ENCODE measurements around the gene STPG2. TPM values are rescaled to one million over a fixed set of nuclear protein-coding genes. Genes with fewer than 3 reads are reported as not detected.

Gene STPG2
- total and polyA plus RNA-seq, 3 experiments from 2014 or later = not detected

DNA sequence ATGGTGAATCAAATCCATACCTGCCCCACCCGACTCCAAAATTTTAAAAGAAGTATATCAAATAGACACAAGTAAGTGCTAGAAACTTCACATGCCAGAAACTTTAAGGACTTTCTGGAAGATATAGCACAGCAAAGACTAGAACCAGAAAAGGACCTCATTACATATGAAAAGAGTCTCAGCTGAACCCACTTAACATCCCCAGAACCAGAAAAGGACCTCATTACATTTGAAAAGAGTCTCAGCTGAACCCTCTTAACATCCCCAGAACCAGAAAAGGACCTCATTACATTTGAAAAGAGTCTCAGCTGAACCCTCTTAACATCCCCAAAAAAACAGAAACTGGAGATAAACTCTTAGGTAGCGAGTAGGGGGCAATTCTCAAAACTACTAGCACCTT is 32.3 kb downstream of the STPG2 start:
- ChIA-PET POLR2A (no interaction called here), CTCF (no interaction called here)
- H3K36me3 Mint-ChIP-seq = no peaks in the 10 kb centered on the region
- no peak overlapping the region for H3K27ac Mint-ChIP-seq
- no peak for DNase-seq
- H3K4me3 Mint-ChIP-seq = no peak overlapping the region
- Histone ChIP-seq H3K4me1 (ENCODE audit: insufficient read depth, low read length) (no peaks in the 10 kb centered on the region), H3K4me3 (ENCODE audit: low read length) (no peak overlapping the region), H3K9me3 (ENCODE audit: low read length) (no peaks in the 10 kb centered on the region), H3K27me3 (ENCODE audit: insufficient read depth, low read length, poor library complexity, severe bottlenecking) (no peaks in the 10 kb centered on the region), H3K27ac (ENCODE audit: low read depth, low read length) (no peak overlapping the region), H3K36me3 (ENCODE audit: insufficient read depth, low read length) (no peaks in the 10 kb centered on the region)
- peaks cover 0 to 15% of the 10 kb centered on the region in 2 donors for H3K27me3 Mint-ChIP-seq
- H3K9me3 Mint-ChIP-seq = no peaks in the 10 kb centered on the region
- no peaks in the 10 kb centered on the region for H3K4me1 Mint-ChIP-seq

DNA sequence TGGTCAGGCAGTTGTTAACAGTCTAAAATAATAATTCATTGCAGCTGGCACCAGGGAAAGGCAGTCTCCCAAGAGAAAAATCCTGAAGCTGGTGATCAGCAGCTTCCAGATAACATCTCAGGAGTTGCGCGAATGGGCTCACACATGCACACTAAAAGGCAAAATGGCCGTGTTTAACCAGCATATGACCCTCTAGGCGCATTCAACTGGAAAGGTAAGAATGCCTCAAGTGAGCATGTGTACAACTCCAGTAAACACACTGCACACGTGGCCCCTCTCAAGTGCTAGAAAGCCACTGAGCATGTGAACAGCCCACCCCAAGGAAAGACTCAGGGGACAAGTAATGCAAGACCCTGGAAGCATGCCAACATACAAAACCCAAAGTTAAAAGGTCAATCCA is 33.1 kb downstream of the STPG2 start:
- CTCF ChIA-PET = no interaction called here

DNA sequence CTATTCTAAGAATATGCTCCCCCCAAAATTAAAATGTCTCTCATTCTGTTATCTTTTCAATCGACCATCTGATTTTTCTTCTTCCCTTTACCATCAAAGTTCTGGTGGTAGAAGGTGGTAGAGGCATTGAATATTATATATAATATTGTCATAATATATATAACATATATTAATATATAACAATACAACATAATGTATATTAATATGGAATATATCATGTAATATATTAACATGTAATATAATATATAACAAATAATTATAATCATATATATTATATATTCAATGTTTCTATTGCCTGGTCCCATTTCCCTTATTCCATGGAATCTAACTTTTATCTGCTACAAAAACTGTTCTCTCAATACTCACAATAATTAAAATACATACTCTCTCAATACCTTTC is 40.6 kb downstream of the STPG2 start:
- Mint-ChIP-seq H3K4me3 (no peak overlapping the region), H3K9me3 (no peaks in the 10 kb centered on the region)
- CTCF ChIA-PET = interaction anchor here (1.6 kb wide), 1 partner anchor 9 kb away, joined by 3 read pairs; no protein-coding TSS in a partner anchor

More for the DNA sequence above, 33.1 kb downstream of the STPG2 start:
- H3K9me3 ChIP-seq (ENCODE audit: low read length) = no peaks in the 10 kb centered on the region
- peaks cover 0 to 15% of the 10 kb centered on the region in 2 donors for H3K27me3 Mint-ChIP-seq
- H3K27ac ChIP-seq (ENCODE audit: low read depth, low read length) = no peak overlapping the region
- no peak overlapping the region for H3K4me3 ChIP-seq (ENCODE audit: low read length)
- no peak overlapping the region for H3K4me3 Mint-ChIP-seq
- H3K36me3 ChIP-seq (ENCODE audit: insufficient read depth, low read length) = no peaks in the 10 kb centered on the region
- no peaks in the 10 kb centered on the region for H3K4me1 ChIP-seq (ENCODE audit: insufficient read depth, low read length)
- DNase-seq = no peak
- POLR2A ChIA-PET = no interaction called here
- H3K9me3 Mint-ChIP-seq = no peaks in the 10 kb centered on the region
- no peak overlapping the region for H3K27ac Mint-ChIP-seq
- H3K27me3 ChIP-seq (ENCODE audit: insufficient read depth, low read length, poor library complexity, severe bottlenecking) = no peaks in the 10 kb centered on the region
- H3K36me3 Mint-ChIP-seq = no peaks in the 10 kb centered on the region
- H3K4me1 Mint-ChIP-seq = no peaks in the 10 kb centered on the region

GRCh38 chr4:98101988-98102387 is 41.3 kb downstream of the STPG2 start:
- no peak overlapping the region for H3K27ac Mint-ChIP-seq
- POLR2A ChIA-PET = no interaction called here
- no peaks in the 10 kb centered on the region for H3K9me3 Mint-ChIP-seq
- no peak overlapping the region for H3K4me3 Mint-ChIP-seq
- Histone ChIP-seq H3K27ac (ENCODE audit: low read depth, low read length) (no peak overlapping the region), H3K4me3 (ENCODE audit: low read length) (no peak overlapping the region), H3K4me1 (ENCODE audit: insufficient read depth, low read length) (no peaks in the 10 kb centered on the region), H3K9me3 (ENCODE audit: low read length) (no peaks in the 10 kb centered on the region), H3K36me3 (ENCODE audit: insufficient read depth, low read length) (no peaks in the 10 kb centered on the region), H3K27me3 (ENCODE audit: insufficient read depth, low read length, poor library complexity, severe bottlenecking) (no peaks in the 10 kb centered on the region)
- CTCF ChIA-PET = interaction anchor here (1.6 kb wide), 1 partner anchor 8 kb away, joined by 3 read pairs; no protein-coding TSS in a partner anchor
- DNase-seq = no peak
- peaks cover 2 to 17% of the 10 kb centered on the region in 2 donors for H3K27me3 Mint-ChIP-seq
- H3K4me1 Mint-ChIP-seq = no peaks in the 10 kb centered on the region
- H3K36me3 Mint-ChIP-seq = no peaks in the 10 kb centered on the region

More for the DNA sequence above, 40.6 kb downstream of the STPG2 start:
- POLR2A ChIA-PET = no interaction called here
- H3K4me3 ChIP-seq (ENCODE audit: low read length) = no peak overlapping the region
- H3K27me3 ChIP-seq (ENCODE audit: insufficient read depth, low read length, poor library complexity, severe bottlenecking) = no peaks in the 10 kb centered on the region
- no peaks in the 10 kb centered on the region for H3K4me1 ChIP-seq (ENCODE audit: insufficient read depth, low read length)
- Mint-ChIP-seq H3K27me3 (peaks cover 2 to 17% of the 10 kb centered on the region in 2 donors), H3K36me3 (no peaks in the 10 kb centered on the region), H3K4me1 (no peaks in the 10 kb centered on the region), H3K27ac (no peak overlapping the region)
- H3K36me3 ChIP-seq (ENCODE audit: insufficient read depth, low read length) = no peaks in the 10 kb centered on the region
- H3K9me3 ChIP-seq (ENCODE audit: low read length) = no peaks in the 10 kb centered on the region
- no peak overlapping the region for H3K27ac ChIP-seq (ENCODE audit: low read depth, low read length)
- no peak for DNase-seq

GRCh38 chr4:98098764-98099163 is 44.5 kb downstream of the STPG2 start:
- H3K4me3 ChIP-seq (ENCODE audit: low read length) = no peak overlapping the region
- H3K27ac Mint-ChIP-seq = no peak overlapping the region
- no peak overlapping the region for H3K27ac ChIP-seq (ENCODE audit: low read depth, low read length)
- no peaks in the 10 kb centered on the region for H3K9me3 ChIP-seq (ENCODE audit: low read length)
- no peaks in the 10 kb centered on the region for H3K4me1 Mint-ChIP-seq
- ChIA-PET CTCF (no interaction called here), POLR2A (no interaction called here)
- no peaks in the 10 kb centered on the region for H3K36me3 ChIP-seq (ENCODE audit: insufficient read depth, low read length)
- peaks cover 4 to 30% of the 10 kb centered on the region in 2 donors for H3K27me3 Mint-ChIP-seq
- H3K4me3 Mint-ChIP-seq = no peak overlapping the region
- H3K9me3 Mint-ChIP-seq = peaks cover 0 to 9% (median 8%) of the 10 kb centered on the region in 5 donors
- H3K27me3 ChIP-seq (ENCODE audit: insufficient read depth, low read length, poor library complexity, severe bottlenecking) = no peaks in the 10 kb centered on the region
- DNase-seq = no peak
- no peaks in the 10 kb centered on the region for H3K4me1 ChIP-seq (ENCODE audit: insufficient read depth, low read length)
- H3K36me3 Mint-ChIP-seq = peaks cover 0 to 9% (median 0%) of the 10 kb centered on the region in 3 donors

- CTCF ChIA-PET = interaction anchor here (1.0 kb wide), 1 partner anchor 9 kb away, joined by 3 read pairs; no protein-coding TSS in a partner anchor
Measured at GRCh38 chr4:98094118-98094517, 49.2 kb downstream of the STPG2 start.

GRCh38 chr4:98093662-98094061 is 49.6 kb downstream of the STPG2 start:
- H3K4me3 Mint-ChIP-seq = no peak overlapping the region
- ChIA-PET CTCF (interaction anchor here (1.0 kb wide), 1 partner anchor 9 kb away, joined by 3 read pairs; no protein-coding TSS in a partner anchor), POLR2A (no interaction called here)
- H3K27me3 Mint-ChIP-seq = peaks cover 3 to 37% of the 10 kb centered on the region in 2 donors
- H3K4me1 ChIP-seq (ENCODE audit: insufficient read depth, low read length) = no peaks in the 10 kb centered on the region
- no peaks in the 10 kb centered on the region for H3K27me3 ChIP-seq (ENCODE audit: insufficient read depth, low read length, poor library complexity, severe bottlenecking)
- H3K36me3 ChIP-seq (ENCODE audit: insufficient read depth, low read length) = no peaks in the 10 kb centered on the region
- H3K36me3 Mint-ChIP-seq = peaks cover 0 to 9% (median 0%) of the 10 kb centered on the region in 3 donors
- peaks cover 0 to 9% (median 8%) of the 10 kb centered on the region in 5 donors for H3K9me3 Mint-ChIP-seq
- no peak overlapping the region for H3K4me3 ChIP-seq (ENCODE audit: low read length)
- no peaks in the 10 kb centered on the region for H3K4me1 Mint-ChIP-seq
- H3K9me3 ChIP-seq (ENCODE audit: low read length) = no peaks in the 10 kb centered on the region
- H3K27ac Mint-ChIP-seq = no peak overlapping the region
- DNase-seq = no peak
- H3K27ac ChIP-seq (ENCODE audit: low read depth, low read length) = no peak overlapping the region

More at GRCh38 chr4:98094118-98094517, 49.2 kb downstream of the STPG2 start:
- POLR2A ChIA-PET = no interaction called here
- Histone ChIP-seq H3K4me3 (ENCODE audit: low read length) (no peak overlapping the region), H3K9me3 (ENCODE audit: low read length) (no peaks in the 10 kb centered on the region), H3K36me3 (ENCODE audit: insufficient read depth, low read length) (no peaks in the 10 kb centered on the region), H3K4me1 (ENCODE audit: insufficient read depth, low read length) (no peaks in the 10 kb centered on the region), H3K27ac (ENCODE audit: low read depth, low read length) (no peak overlapping the region), H3K27me3 (ENCODE audit: insufficient read depth, low read length, poor library complexity, severe bottlenecking) (no peaks in the 10 kb centered on the region)
- Mint-ChIP-seq H3K4me3 (no peak overlapping the region), H3K27ac (no peak overlapping the region), H3K36me3 (peaks cover 0 to 9% (median 0%) of the 10 kb centered on the region in 3 donors), H3K27me3 (peaks cover 3 to 35% of the 10 kb centered on the region in 2 donors), H3K9me3 (peaks cover 0 to 9% (median 8%) of the 10 kb centered on the region in 5 donors), H3K4me1 (no peaks in the 10 kb centered on the region)
- no peak for DNase-seq

DNA sequence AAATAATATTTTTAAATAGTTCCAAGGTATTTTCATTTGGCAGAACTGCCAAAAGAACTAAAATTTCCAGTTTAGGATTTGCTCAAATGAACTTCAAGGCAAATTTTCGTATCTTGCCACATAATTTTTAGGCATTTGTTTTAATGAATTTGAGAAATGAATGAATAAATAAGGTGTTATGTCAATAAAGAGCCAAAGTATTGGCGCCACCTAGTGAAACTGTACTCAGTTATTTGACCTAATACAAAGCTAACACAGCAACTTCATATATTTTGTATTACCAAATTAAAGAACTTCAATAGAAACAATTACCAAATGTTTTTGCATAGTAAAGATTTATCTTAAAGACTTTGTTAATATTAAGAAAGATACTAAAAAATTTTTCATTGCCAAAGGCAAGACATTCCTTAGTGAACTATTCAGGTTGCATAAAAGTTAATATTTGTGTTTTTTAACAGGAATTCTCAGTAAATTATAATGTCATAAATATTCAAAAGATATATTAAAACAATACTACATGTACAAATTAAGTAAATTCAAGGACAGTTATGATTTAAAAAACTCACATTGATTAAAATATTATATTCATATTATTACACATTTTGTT is 50.3 kb downstream of the STPG2 start:
- no peak overlapping the region for H3K4me3 ChIP-seq (ENCODE audit: low read length)
- H3K27me3 ChIP-seq (ENCODE audit: insufficient read depth, low read length, poor library complexity, severe bottlenecking) = no peaks in the 10 kb centered on the region
- ChIA-PET POLR2A (no interaction called here), CTCF (no interaction called here)
- H3K27ac ChIP-seq (ENCODE audit: low read depth, low read length) = no peak overlapping the region
- Mint-ChIP-seq H3K27me3 (peaks cover 3 to 39% of the 10 kb centered on the region in 2 donors), H3K9me3 (peaks cover 0 to 9% (median 8%) of the 10 kb centered on the region in 5 donors), H3K36me3 (peaks cover 0 to 9% (median 0%) of the 10 kb centered on the region in 3 donors), H3K27ac (no peak overlapping the region), H3K4me1 (no peaks in the 10 kb centered on the region), H3K4me3 (no peak overlapping the region)
- H3K9me3 ChIP-seq (ENCODE audit: low read length) = no peaks in the 10 kb centered on the region
- H3K4me1 ChIP-seq (ENCODE audit: insufficient read depth, low read length) = no peaks in the 10 kb centered on the region
- H3K36me3 ChIP-seq (ENCODE audit: insufficient read depth, low read length) = no peaks in the 10 kb centered on the region
- no peak for DNase-seq

Data from CD8-positive, alpha-beta memory T cell (primary cell).